Omental fat pad (tissue), 4 donors: ENCODE measurements around the gene TWF1. TPM values are rescaled to one million over a fixed set of nuclear protein-coding genes. Genes with fewer than 3 reads are reported as not detected.

Source experiments
- ATAC-seq: fragments of 150-250 bp; one replicate; pipeline ENCODE4 v1.9.1; 2016; ENCODE audit warnings: mild to moderate bottlenecking, moderate library complexity; ENCODE audit not compliant: low FRiP score
- DNase-seq: peaks from one replicate; pipeline ENCODE4 v3.0.0-alpha.2; 2019; ENCODE audit warnings: low spot score
- CTCF ChIP-seq, 3 donors: fragments of 450-650 bp; IDR thresholded peaks; one replicate each; pipeline ENCODE4 v1.5.1; 2016 to 2017; ENCODE audit warnings: antibody characterized with exemption in 3 of 3, mild to moderate bottlenecking in 3 of 3, moderate library complexity in 2 of 3
- total RNA-seq, 4 donors: library from RNA; depleted of rRNA; stranded (reverse); fragments of >200 nt; gene quantifications; one replicate each; pipeline ENCODE4 v1.1.0, GENCODE V29; 2016

Gene TWF1
- total RNA-seq, 4 donors from 2014 or later: 66.3 to 80.1 (median 70.7) TPM

- no peak for TF ChIP-seq CTCF (IDR thresholded peaks at IDR 0.05)
- ATAC-seq (no peak), DNase-seq (no peak)
These were observed 1.3 kb upstream of the TWF1 start for GRCh38 chr12:43807386-43807785.

GRCh38 chr12:43806737-43807072, 588 bp upstream of the TWF1 start:
- TF ChIP-seq CTCF (IDR thresholded peaks at IDR 0.05): no peak
- ATAC-seq (no peak), DNase-seq (no peak)

GRCh38 chr12:43805149-43805859, 813 bp downstream of the TWF1 start:
- TF ChIP-seq CTCF (IDR thresholded peaks at IDR 0.05): no peak
- ATAC-seq: no peak

GRCh38 chr12:43797561-43798217, 8.4 kb downstream of the TWF1 start:
- ATAC-seq: no peak

More at GRCh38 chr12:43805149-43805859, 813 bp downstream of the TWF1 start:
- DNase-seq: no peak

GRCh38 chr12:43795716-43796280, 10.3 kb downstream of the TWF1 start:
- DNase-seq (no peak), ATAC-seq (no peak)
- TF ChIP-seq CTCF (IDR thresholded peaks at IDR 0.05): no peak

More at GRCh38 chr12:43797561-43798217, 8.4 kb downstream of the TWF1 start:
- TF ChIP-seq CTCF (IDR thresholded peaks at IDR 0.05): no peak
- DNase-seq: no peak

GRCh38 chr12:43789941-43790340, 16.2 kb downstream of the TWF1 start:
- no peak for DNase-seq
- no peak for TF ChIP-seq CTCF (IDR thresholded peaks at IDR 0.05)
- ATAC-seq: no peak
